HG03108 (cell line): ENCODE results near the gene CACNA2D1.

ENCODE experiments used
- ATAC-seq: cut with Tn5 transposase; IDR thresholded peaks from one replicate; pipeline ENCODE4 v1.9.1; 2021; ENCODE audit warnings: moderate library complexity; ENCODE audit not compliant: unreplicated experiment

Gene CACNA2D1

GRCh38 chr7:82234457-82235049 is 209.0 kb downstream of the CACNA2D1 start:
- no peak for ATAC-seq

- ATAC-seq, result no peak
Observed at GRCh38 chr7:82230811-82231581, 212.6 kb downstream of the CACNA2D1 start.

- ATAC-seq, result no peak
Observed at GRCh38 chr7:82229164-82229563, 214.4 kb downstream of the CACNA2D1 start.

GRCh38 chr7:82226191-82226590 is 217.4 kb downstream of the CACNA2D1 start:
- ATAC-seq, result no peak

- ATAC-seq, result no peak
Observed at GRCh38 chr7:82224529-82224928, 219.0 kb downstream of the CACNA2D1 start.

- ATAC-seq, result no peak
Observed at GRCh38 chr7:82223580-82223979, 220.0 kb downstream of the CACNA2D1 start.

GRCh38 chr7:82221152-82221674 is 222.4 kb downstream of the CACNA2D1 start:
- ATAC-seq, result no peak

- ATAC-seq, result no peak
Observed at GRCh38 chr7:82212466-82212865, 231.1 kb downstream of the CACNA2D1 start.

GRCh38 chr7:82211333-82211732 is 232.2 kb downstream of the CACNA2D1 start:
- ATAC-seq, result no peak

GRCh38 chr7:82210416-82211184 is 233.0 kb downstream of the CACNA2D1 start:
- ATAC-seq, result no peak

- no peak for ATAC-seq
Observed at GRCh38 chr7:82209179-82209747, 234.3 kb downstream of the CACNA2D1 start.

GRCh38 chr7:82204694-82205093 is 238.9 kb downstream of the CACNA2D1 start:
- no peak for ATAC-seq

GRCh38 chr7:82202965-82203364 is 240.6 kb downstream of the CACNA2D1 start:
- ATAC-seq, result no peak

GRCh38 chr7:82202107-82202506 is 241.5 kb downstream of the CACNA2D1 start:
- no peak for ATAC-seq

GRCh38 chr7:82200601-82201000 is 243.0 kb downstream of the CACNA2D1 start:
- ATAC-seq, result no peak

- no peak for ATAC-seq
Observed at GRCh38 chr7:82194016-82194643, 249.4 kb downstream of the CACNA2D1 start.

- ATAC-seq, result no peak
Observed at GRCh38 chr7:82188636-82189035, 254.9 kb downstream of the CACNA2D1 start.

GRCh38 chr7:82185443-82185842 is 258.1 kb downstream of the CACNA2D1 start:
- no peak for ATAC-seq

GRCh38 chr7:82183634-82184033 is 259.9 kb downstream of the CACNA2D1 start:
- no peak for ATAC-seq

GRCh38 chr7:82179311-82179710 is 264.3 kb downstream of the CACNA2D1 start:
- no peak for ATAC-seq

- ATAC-seq, result no peak
Observed at GRCh38 chr7:82175319-82175718, 268.3 kb downstream of the CACNA2D1 start.
